Esophagus muscularis mucosa (tissue), 4 donors: ENCODE measurements around the gene CYTH3. TPM values are rescaled to one million over a fixed set of nuclear protein-coding genes. Genes with fewer than 3 reads are reported as not detected.

Experiments
- DNase-seq: peaks from one replicate; pipeline ENCODE4 v3.0.0-alpha.2; 2017; ENCODE audit errors: extremely low spot score
- H3K27ac ChIP-seq, 4 donors: fragments of 200-600 bp; sonication (generic); replicated peaks in 1 of 4; 1 replicate in 3 of 4; 2 replicates in 1 of 4; pipeline ENCODE4 v1.5.1; 2016 to 2019; ENCODE audit warnings: mild to moderate bottlenecking in 1 of 4
- H3K27me3 ChIP-seq, 4 donors: fragments of 200-600 bp; sonication (generic); one replicate each; pipeline versions ENCODE4 v1.5.1 to v1.6.0; 2016 to 2019
- H3K36me3 ChIP-seq, 4 donors: fragments of 200-600 bp; sonication (generic); one replicate each; pipeline ENCODE4 v1.5.1; 2016 to 2019
- H3K4me1 ChIP-seq, 4 donors: fragments of 200-600 bp; sonication (generic); one replicate each; pipeline ENCODE4 v1.5.1; 2016 to 2019
- H3K4me3 ChIP-seq, 4 donors: fragments of 200-600 bp; sonication (generic); 1 replicate in 2 of 4; 2 replicates in 2 of 4; pipeline ENCODE4 v1.5.1; 2016 to 2019; ENCODE audit warnings: mild to moderate bottlenecking in 4 of 4, moderate library complexity in 1 of 4
- H3K9me3 ChIP-seq, 4 donors: fragments of 200-600 bp; sonication (generic); 1 replicate in 3 of 4; 2 replicates in 1 of 4; pipeline ENCODE4 v1.5.1; 2016 to 2019
- CTCF ChIP-seq, 3 experiments: fragments of 200-600 bp in 2 of 3; fragments of 450-650 bp in 1 of 3; sonication (generic) in 2 of 3; IDR thresholded peaks; one replicate each; pipeline ENCODE4 v1.5.1; 2017 to 2019; ENCODE audit warnings: antibody characterized with exemption in 3 of 3, mild to moderate bottlenecking in 2 of 3, moderate library complexity in 1 of 3
- EP300 ChIP-seq: sonication (generic); formaldehyde crosslinking; IDR thresholded peaks from one replicate; pipeline ENCODE4 v1.6.1; 2017; ENCODE audit warnings: antibody characterized with exemption
- POLR2A ChIP-seq: fragments of 450-650 bp; IDR thresholded peaks from one replicate; pipeline ENCODE4 v1.6.1; 2017; ENCODE audit warnings: antibody characterized with exemption, moderate library complexity, mild to moderate bottlenecking, low read depth
- POLR2AphosphoS5 ChIP-seq, 2 donors: sonication (generic); formaldehyde crosslinking; IDR thresholded peaks; one replicate each; pipeline ENCODE4 v1.6.1; 2017; ENCODE audit warnings: antibody characterized with exemption in 2 of 2
- WGBS: methylation state at CpG from one replicate; pipeline ENCODE4 v1.1.5; 2018; 5-methylcytosine and 5-hydroxymethylcytosine counted together
- intact Hi-C: fragments of 100-400 bp; cut with DNase I; formaldehyde crosslinking; loops from one replicate; pipeline ENCODE4 v1.15.1; 2023
- total RNA-seq, 4 donors: library from RNA; depleted of rRNA; stranded (reverse); fragments of >200 nt; gene quantifications; one replicate each; pipeline versions ENCODE4 v1.1.0 to v1.2.1, GENCODE V29; 2016

CYTH3 gene
- total RNA-seq, 4 donors from 2014 or later, result 32.0 to 64.6 (median 50.2) TPM

- Histone ChIP-seq H3K4me1 (no peaks in the 10 kb centered on the region), H3K4me3 (no peak overlapping the region), H3K27me3 (no peaks in the 10 kb centered on the region), H3K9me3 (no peaks in the 10 kb centered on the region), H3K27ac (no peak overlapping the region), H3K36me3 (peaks cover 0 to 55% (median 40%) of the 10 kb centered on the region in 4 donors)
- no peak for DNase-seq
- intact Hi-C loops, result no loop called here
- TF ChIP-seq EP300 (no peak), POLR2AphosphoS5 (IDR thresholded peaks at IDR 0.05) (no peak), POLR2A (no peak), CTCF (IDR thresholded peaks at IDR 0.05) (no peak)
- WGBS, result 84% methylated on average over 11 of the region's 11 CpGs
These were observed 85.8 kb downstream of the CYTH3 start for GRCh38 chr7:6186577-6186976.

- Histone ChIP-seq H3K4me1 (peaks cover 13 to 29% (median 20%) of the 10 kb centered on the region in 4 donors), H3K27me3 (no peaks in the 10 kb centered on the region), H3K36me3 (peaks cover 0 to 36% (median 22%) of the 10 kb centered on the region in 4 donors), H3K27ac (no peak overlapping the region), H3K4me3 (no peak overlapping the region), H3K9me3 (no peaks in the 10 kb centered on the region)
- intact Hi-C loops, result no loop called here
- 91% methylated on average over 10 of the region's 10 CpGs for WGBS
- TF ChIP-seq POLR2AphosphoS5 (IDR thresholded peaks at IDR 0.05) (no peak), POLR2A (no peak), EP300 (no peak), CTCF (IDR thresholded peaks at IDR 0.05) (no peak)
- no peak for DNase-seq
These were observed 89.4 kb downstream of the CYTH3 start for GRCh38 chr7:6182993-6183392.

- no peak overlapping the region for H3K27ac ChIP-seq
- H3K9me3 ChIP-seq, result no peaks in the 10 kb centered on the region
- no peaks in the 10 kb centered on the region for H3K27me3 ChIP-seq
- TF ChIP-seq CTCF (IDR thresholded peaks at IDR 0.05), result no peak
- no peak for TF ChIP-seq POLR2A
- TF ChIP-seq EP300, result no peak
- no peak for TF ChIP-seq POLR2AphosphoS5 (IDR thresholded peaks at IDR 0.05)
- intact Hi-C loops, result no loop called here
- no peak for DNase-seq
- peaks cover 19 to 33% (median 27%) of the 10 kb centered on the region in 4 donors for H3K4me1 ChIP-seq
- 78% methylated on average over 1 of the region's 1 CpG for WGBS
- H3K36me3 ChIP-seq, result peaks cover 0 to 34% (median 10%) of the 10 kb centered on the region in 4 donors
- H3K4me3 ChIP-seq, result no peak overlapping the region
These were observed 91.3 kb downstream of the CYTH3 start for GRCh38 chr7:6181136-6181535.

- no peak for TF ChIP-seq CTCF (IDR thresholded peaks at IDR 0.05)
- Histone ChIP-seq H3K4me3 (no peak overlapping the region), H3K4me1 (peaks cover 23 to 41% (median 33%) of the 10 kb centered on the region in 4 donors), H3K36me3 (peaks cover 0 to 34% (median 7%) of the 10 kb centered on the region in 4 donors), H3K27ac (no peak overlapping the region), H3K27me3 (no peaks in the 10 kb centered on the region), H3K9me3 (no peaks in the 10 kb centered on the region)
- no peak for DNase-seq
- intact Hi-C loops, result no loop called here
- 88% methylated on average over 8 of the region's 8 CpGs for WGBS
These were observed 92.1 kb downstream of the CYTH3 start for GRCh38 chr7:6180344-6180725.

GRCh38 chr7:6179620-6180343 lies 92.6 kb downstream of the CYTH3 start:
- no peaks in the 10 kb centered on the region for H3K27me3 ChIP-seq
- no peak overlapping the region for H3K27ac ChIP-seq
- TF ChIP-seq CTCF (IDR thresholded peaks at IDR 0.05), result no peak
- no peak for TF ChIP-seq POLR2AphosphoS5 (IDR thresholded peaks at IDR 0.05)
- TF ChIP-seq POLR2A, result no peak
- TF ChIP-seq EP300, result no peak
- peaks cover 0 to 34% (median 7%) of the 10 kb centered on the region in 4 donors for H3K36me3 ChIP-seq
- H3K9me3 ChIP-seq, result no peaks in the 10 kb centered on the region
- intact Hi-C loops, result no loop called here
- no peak overlapping the region for H3K4me3 ChIP-seq
- peaks cover 27 to 46% (median 34%) of the 10 kb centered on the region in 4 donors for H3K4me1 ChIP-seq
- DNase-seq, result no peak
- WGBS, result 96% methylated on average over 3 of the region's 3 CpGs
